HEK293 (cell line): ENCODE measurements around the gene SEPTIN7.

Experiments
- CTCF ChIA-PET: fragments of 350-600 bp; formaldehyde crosslinking; extraction: SDS; loops from one replicate; lab custom pipeline; 2021; ENCODE audit warnings: antibody characterized with exemption; lab: Yijun Ruan, JAX
- POLR2A ChIA-PET: fragments of 300-600 bp; formaldehyde crosslinking; extraction: SDS; loops from one replicate; lab custom pipeline; 2020; ENCODE audit warnings: antibody characterized with exemption, inconsistent platforms; lab: Yijun Ruan, JAX
- H3K27ac ChIP-seq: fragments of 200-500 bp; sonication (Bioruptor generic); 2 replicates; pipeline ENCODE4 v1.5.1; 2014; ENCODE audit warnings: low read depth, low read length, control low read depth, inconsistent platforms; ENCODE audit errors: extremely low read depth
- H3K36me3 ChIP-seq, 2 experiments: fragments of 200-500 bp in 1 of 2; sonication (Bioruptor generic) in 1 of 2; 1 replicate in 1 of 2; 2 replicates in 1 of 2; pipeline ENCODE4 v1.5.1; 2014 to 2017; ENCODE audit warnings: inconsistent platforms in 2 of 2, low read length in 2 of 2; ENCODE audit not compliant: control insufficient read depth in 2 of 2, insufficient read depth in 1 of 2
- H3K4me1 ChIP-seq: fragments of 200-500 bp; sonication (Bioruptor generic); 2 replicates; pipeline ENCODE4 v1.5.1; 2014; ENCODE audit warnings: mild to moderate bottlenecking, low read length, inconsistent platforms; ENCODE audit not compliant: control insufficient read depth, insufficient read depth
- H3K4me3 ChIP-seq: 2 replicates; pipeline ENCODE4 v1.5.1; 2011; ENCODE audit warnings: low read depth, mild to moderate bottlenecking, control low read depth, low read length, moderate library complexity
- H3K9me3 ChIP-seq: fragments of 200-500 bp; sonication (Bioruptor generic); 2 replicates; pipeline ENCODE4 v1.5.1; 2014; ENCODE audit warnings: low read depth, low read length, inconsistent platforms; ENCODE audit not compliant: control insufficient read depth, insufficient read depth
- BCL11B ChIP-seq: fragments of 450-650 bp; formaldehyde crosslinking; IDR thresholded peaks from 2 replicates; pipeline ENCODE4 v1.5.1; 2016; ENCODE audit warnings: low read depth, missing biosample characterization, missing genetic modification characterization
- KLF10 ChIP-seq: fragments of 450-650 bp; IDR thresholded peaks from 2 replicates; pipeline ENCODE4 v1.5.1; 2018; ENCODE audit warnings: missing biosample characterization, mild to moderate bottlenecking, missing genetic modification characterization
- OSR2 ChIP-seq: fragments of 450-650 bp; formaldehyde crosslinking; IDR thresholded peaks from 2 replicates; pipeline ENCODE4 v1.5.1; 2016; ENCODE audit warnings: missing biosample characterization, missing genetic modification characterization
- ZEB2 ChIP-seq: fragments of 450-650 bp; formaldehyde crosslinking; IDR thresholded peaks from 2 replicates; pipeline ENCODE4 v1.5.1; 2016; ENCODE audit warnings: missing biosample characterization, missing genetic modification characterization
- ZFP37 ChIP-seq: fragments of 450-650 bp; formaldehyde crosslinking; IDR thresholded peaks from 2 replicates; pipeline ENCODE4 v1.5.1; 2016; ENCODE audit warnings: missing biosample characterization, missing genetic modification characterization
- ZNF140 ChIP-seq: fragments of 450-650 bp; formaldehyde crosslinking; IDR thresholded peaks from 2 replicates; pipeline ENCODE4 v1.5.1; 2016; ENCODE audit warnings: missing biosample characterization, missing genetic modification characterization
- ZNF174 ChIP-seq: fragments of 450-650 bp; formaldehyde crosslinking; IDR thresholded peaks from 2 replicates; pipeline ENCODE4 v1.5.0; 2017; ENCODE audit warnings: missing biosample characterization, mild to moderate bottlenecking, missing genetic modification characterization
- ZNF266 ChIP-seq: fragments of 450-650 bp; formaldehyde crosslinking; IDR thresholded peaks from 2 replicates; pipeline ENCODE4 v1.5.1; 2016; ENCODE audit warnings: missing biosample characterization, missing genetic modification characterization, low read depth
- ZNF280D ChIP-seq: fragments of 450-650 bp; formaldehyde crosslinking; IDR thresholded peaks from 2 replicates; pipeline ENCODE4 v1.5.1; 2016; ENCODE audit warnings: missing biosample characterization, missing genetic modification characterization
- ZNF449 ChIP-seq: fragments of 450-650 bp; formaldehyde crosslinking; IDR thresholded peaks from 2 replicates; pipeline ENCODE4 v1.5.1; 2017; ENCODE audit warnings: missing biosample characterization, mild to moderate bottlenecking, missing genetic modification characterization, moderate library complexity
- ZNF610 ChIP-seq: fragments of 450-650 bp; formaldehyde crosslinking; IDR thresholded peaks from 2 replicates; pipeline ENCODE4 v1.5.1; 2016; ENCODE audit warnings: missing biosample characterization, missing genetic modification characterization, borderline replicate concordance
- ZNF626 ChIP-seq: fragments of 450-650 bp; sonication (Bioruptor Pico); formaldehyde crosslinking; IDR thresholded peaks from 2 replicates; pipeline ENCODE4 v1.5.1; 2018; ENCODE audit warnings: missing biosample characterization, missing genetic modification characterization, inconsistent platforms
- ZNF639 ChIP-seq: fragments of 450-650 bp; formaldehyde crosslinking; IDR thresholded peaks from 2 replicates; pipeline ENCODE4 v1.5.1; 2016; ENCODE audit warnings: missing biosample characterization, missing genetic modification characterization
- ZSCAN16 ChIP-seq: fragments of 450-650 bp; formaldehyde crosslinking; IDR thresholded peaks from 2 replicates; pipeline ENCODE4 v1.5.1; 2016; ENCODE audit warnings: missing biosample characterization, missing genetic modification characterization
- TF ChIP-seq, protein P1 (sequence below): fragments of 450-650 bp; formaldehyde crosslinking; optimal IDR thresholded peaks from 2 replicates; pipeline ENCODE3; 2016; ENCODE audit warnings: missing biosample characterization, mild to moderate bottlenecking, missing genetic modification characterization
- TF ChIP-seq, protein P2 (sequence below): fragments of 450-650 bp; formaldehyde crosslinking; IDR thresholded peaks from 2 replicates; pipeline ENCODE4 v1.5.1; 2017; ENCODE audit warnings: missing biosample characterization, missing genetic modification characterization

Gene SEPTIN7

GRCh38 chr7:35776686-35777085 is 24.2 kb upstream of the SEPTIN7 start:
- ChIA-PET CTCF (no interaction called here), POLR2A (no interaction called here)
- no peaks in the 10 kb centered on the region for H3K9me3 ChIP-seq

More at GRCh38 chr7:35776686-35777085, 24.2 kb upstream of the SEPTIN7 start:
- Histone ChIP-seq H3K27ac (no peak overlapping the region), H3K36me3 (no peaks in the 10 kb centered on the region), H3K4me3 (no peak overlapping the region), H3K4me1 (no peaks in the 10 kb centered on the region)
- TF ChIP-seq ZNF266 (tag by site-specific recombination) (no peak), BCL11B (tag by site-specific recombination) (no peak), ZNF140 (tag by site-specific recombination) (no peak), ZSCAN16 (no peak), ZNF449 (tag by site-specific recombination) (no peak), ZNF639 (tag by site-specific recombination) (no peak), KLF10 (tag by site-specific recombination) (no peak), OSR2 (no peak), ZNF174 (tag by site-specific recombination) (no peak), ZNF280D (tag by site-specific recombination) (no peak), ZNF626 (tag by site-specific recombination) (no peak), ZNF610 (tag by site-specific recombination) (no peak), ZEB2 (tag by site-specific recombination) (no peak), ZFP37 (tag by site-specific recombination) (no peak)
- TF ChIP-seq, protein P1, sequence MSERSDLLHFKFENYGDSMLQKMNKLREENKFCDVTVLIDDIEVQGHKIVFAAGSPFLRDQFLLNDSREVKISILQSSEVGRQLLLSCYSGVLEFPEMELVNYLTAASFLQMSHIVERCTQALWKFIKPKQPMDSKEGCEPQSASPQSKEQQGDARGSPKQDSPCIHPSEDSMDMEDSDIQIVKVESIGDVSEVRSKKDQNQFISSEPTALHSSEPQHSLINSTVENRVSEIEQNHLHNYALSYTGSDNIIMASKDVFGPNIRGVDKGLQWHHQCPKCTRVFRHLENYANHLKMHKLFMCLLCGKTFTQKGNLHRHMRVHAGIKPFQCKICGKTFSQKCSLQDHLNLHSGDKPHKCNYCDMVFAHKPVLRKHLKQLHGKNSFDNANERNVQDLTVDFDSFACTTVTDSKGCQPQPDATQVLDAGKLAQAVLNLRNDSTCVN (tag by site-specific recombination): no peak
- TF ChIP-seq, protein P2, sequence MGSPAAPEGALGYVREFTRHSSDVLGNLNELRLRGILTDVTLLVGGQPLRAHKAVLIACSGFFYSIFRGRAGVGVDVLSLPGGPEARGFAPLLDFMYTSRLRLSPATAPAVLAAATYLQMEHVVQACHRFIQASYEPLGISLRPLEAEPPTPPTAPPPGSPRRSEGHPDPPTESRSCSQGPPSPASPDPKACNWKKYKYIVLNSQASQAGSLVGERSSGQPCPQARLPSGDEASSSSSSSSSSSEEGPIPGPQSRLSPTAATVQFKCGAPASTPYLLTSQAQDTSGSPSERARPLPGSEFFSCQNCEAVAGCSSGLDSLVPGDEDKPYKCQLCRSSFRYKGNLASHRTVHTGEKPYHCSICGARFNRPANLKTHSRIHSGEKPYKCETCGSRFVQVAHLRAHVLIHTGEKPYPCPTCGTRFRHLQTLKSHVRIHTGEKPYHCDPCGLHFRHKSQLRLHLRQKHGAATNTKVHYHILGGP: no peak
